Cardiac fibroblast (primary cell): ENCODE measurements around the gene CDK19.

Source experiments
- DNase-seq, 2 donors: peaks; one replicate each; pipeline versions ENCODE4 v3.0.0 to v3.0.0-alpha.2; 2010; ENCODE audit warnings: low read depth in 2 of 2
- H3K4me3 ChIP-seq, 2 donors: replicated peaks in 1 of 2; 1 replicate in 1 of 2; 2 replicates in 1 of 2; pipeline ENCODE4 v1.5.1; 2011; ENCODE audit warnings: low read depth in 2 of 2, low read length in 2 of 2, mild to moderate bottlenecking in 2 of 2, moderate library complexity in 1 of 2
- TF ChIP-seq, protein P1 (sequence below): IDR thresholded peaks from one replicate; pipeline ENCODE4 v1.5.1; 2011; ENCODE audit warnings: low read depth, mild to moderate bottlenecking, low read length, inconsistent platforms

CDK19 gene

GRCh38 chr6:110636781-110637180, 178.5 kb downstream of the CDK19 start:
- H3K4me3 ChIP-seq, result no peak overlapping the region
- TF ChIP-seq, protein P1, sequence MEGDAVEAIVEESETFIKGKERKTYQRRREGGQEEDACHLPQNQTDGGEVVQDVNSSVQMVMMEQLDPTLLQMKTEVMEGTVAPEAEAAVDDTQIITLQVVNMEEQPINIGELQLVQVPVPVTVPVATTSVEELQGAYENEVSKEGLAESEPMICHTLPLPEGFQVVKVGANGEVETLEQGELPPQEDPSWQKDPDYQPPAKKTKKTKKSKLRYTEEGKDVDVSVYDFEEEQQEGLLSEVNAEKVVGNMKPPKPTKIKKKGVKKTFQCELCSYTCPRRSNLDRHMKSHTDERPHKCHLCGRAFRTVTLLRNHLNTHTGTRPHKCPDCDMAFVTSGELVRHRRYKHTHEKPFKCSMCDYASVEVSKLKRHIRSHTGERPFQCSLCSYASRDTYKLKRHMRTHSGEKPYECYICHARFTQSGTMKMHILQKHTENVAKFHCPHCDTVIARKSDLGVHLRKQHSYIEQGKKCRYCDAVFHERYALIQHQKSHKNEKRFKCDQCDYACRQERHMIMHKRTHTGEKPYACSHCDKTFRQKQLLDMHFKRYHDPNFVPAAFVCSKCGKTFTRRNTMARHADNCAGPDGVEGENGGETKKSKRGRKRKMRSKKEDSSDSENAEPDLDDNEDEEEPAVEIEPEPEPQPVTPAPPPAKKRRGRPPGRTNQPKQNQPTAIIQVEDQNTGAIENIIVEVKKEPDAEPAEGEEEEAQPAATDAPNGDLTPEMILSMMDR, result no peak
- no peak for DNase-seq

- TF ChIP-seq, protein P1, result no peak
- no peak overlapping the region for H3K4me3 ChIP-seq
- no peak for DNase-seq
Observed at GRCh38 chr6:110635096-110635495, 180.2 kb downstream of the CDK19 start.

DNA sequence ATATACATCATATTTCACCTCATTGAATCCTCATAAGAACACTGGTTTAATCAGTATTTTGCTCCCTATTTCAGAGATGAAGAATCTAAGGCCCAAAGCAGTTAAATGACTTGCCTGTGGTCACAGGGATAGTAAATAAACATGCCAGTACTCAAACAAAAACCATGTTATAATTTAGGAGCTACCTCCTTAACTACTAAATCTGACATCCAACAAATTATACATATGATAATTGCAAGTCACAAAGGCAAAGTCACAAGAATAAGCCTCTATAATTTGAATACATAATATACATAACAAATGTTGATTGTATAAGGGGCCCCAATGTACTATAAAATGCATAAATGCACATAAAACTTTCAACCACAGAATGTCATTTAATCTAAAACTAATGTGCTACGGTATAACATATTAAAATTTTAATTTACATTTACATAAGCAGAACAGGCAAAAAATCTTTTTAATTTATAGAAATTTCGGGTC, 181.5 kb downstream of the CDK19 start:
- no peak overlapping the region for H3K4me3 ChIP-seq
- DNase-seq, result no peak
- TF ChIP-seq, protein P1, result no peak

DNA sequence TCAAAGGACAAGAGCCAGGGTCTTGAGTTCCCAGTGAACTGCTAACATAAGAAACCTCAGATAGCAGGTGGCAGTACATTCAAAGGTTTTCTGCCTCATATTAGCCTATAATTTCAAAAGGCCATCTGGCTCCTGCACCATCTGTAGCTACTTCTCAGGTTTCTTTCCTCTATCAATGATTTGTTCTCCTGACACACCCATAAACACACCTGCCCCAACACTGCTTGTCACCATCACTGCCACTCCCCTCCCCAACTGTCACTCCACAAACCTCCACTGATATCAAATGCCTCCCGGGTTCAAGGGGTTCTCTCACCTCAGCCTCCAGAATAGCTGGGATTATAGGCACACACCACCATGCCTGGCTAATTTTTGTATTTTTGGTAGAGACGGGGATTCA, 186.1 kb downstream of the CDK19 start:
- TF ChIP-seq, protein P1, result no peak

DNA sequence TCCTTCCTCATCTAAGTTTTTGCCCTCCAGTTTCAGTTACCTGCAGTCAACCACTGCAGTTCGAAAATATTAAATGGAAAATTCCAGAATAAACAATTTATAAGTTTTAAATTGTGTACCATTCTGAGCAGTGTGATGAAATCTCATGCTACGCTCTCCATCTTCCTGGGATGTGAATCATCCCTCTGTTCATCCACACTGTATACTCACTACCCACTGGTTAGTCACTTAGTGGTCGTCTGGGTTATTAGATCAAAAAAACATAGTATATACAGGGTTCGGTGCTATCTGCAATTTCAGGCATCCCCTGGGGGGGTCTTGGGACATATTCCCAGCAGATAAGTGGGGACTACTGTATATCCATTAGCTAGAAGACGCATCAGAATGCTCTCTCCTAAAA, 186.9 kb downstream of the CDK19 start:
- H3K4me3 ChIP-seq, result no peak overlapping the region

More for the DNA sequence above, 186.1 kb downstream of the CDK19 start:
- H3K4me3 ChIP-seq, result no peak overlapping the region
- DNase-seq, result no peak

GRCh38 chr6:110626442-110626841, 188.8 kb downstream of the CDK19 start:
- no peak for DNase-seq
- TF ChIP-seq, protein P1, result no peak
- H3K4me3 ChIP-seq, result no peak overlapping the region

More for the DNA sequence above, 186.9 kb downstream of the CDK19 start:
- TF ChIP-seq, protein P1, result no peak
- peak; percentile 34 to 83 for DNase-seq

DNA sequence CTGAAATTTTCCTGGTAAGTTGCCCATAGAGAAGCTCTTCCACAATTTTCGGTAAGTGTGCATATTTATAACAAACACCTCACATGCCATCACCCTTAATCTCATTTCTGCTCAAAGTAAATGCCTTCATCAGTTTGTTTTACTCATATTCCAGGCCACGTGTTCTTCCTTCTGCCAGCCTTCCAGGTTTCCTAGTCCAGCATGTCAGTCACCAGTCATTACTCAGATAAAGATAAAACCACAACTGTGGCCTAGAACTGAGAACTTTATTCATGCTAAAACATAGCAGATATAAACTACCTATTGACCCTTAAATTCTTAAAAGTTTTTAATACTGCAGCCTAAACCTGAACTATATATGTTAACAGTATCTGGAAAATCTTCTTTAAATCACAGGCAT, 189.4 kb downstream of the CDK19 start:
- TF ChIP-seq, protein P1, result no peak
- no peak overlapping the region for H3K4me3 ChIP-seq
- DNase-seq, result peak; percentile 21 to 35
